Stimulated activated CD4-positive, alpha-beta T cell treated with anti-CD3 and anti-CD28 coated beads, Interleukin-12 subunit alpha, Interleukin-12 subunit beta, amount 100 ng/mL, for 48 hours (primary cell): ENCODE data around the gene KRT38.
A peak's percentile ranks its signal among the peaks of the same experiment; 100 is the strongest.

Source experiments
- DNase-seq, 3 donors: peaks; one replicate each; pipeline ENCODE4 v3.0.0-alpha.2; 2020; ENCODE audit warnings: low read depth in 2 of 3, low spot score in 1 of 3

The KRT38 gene

DNA sequence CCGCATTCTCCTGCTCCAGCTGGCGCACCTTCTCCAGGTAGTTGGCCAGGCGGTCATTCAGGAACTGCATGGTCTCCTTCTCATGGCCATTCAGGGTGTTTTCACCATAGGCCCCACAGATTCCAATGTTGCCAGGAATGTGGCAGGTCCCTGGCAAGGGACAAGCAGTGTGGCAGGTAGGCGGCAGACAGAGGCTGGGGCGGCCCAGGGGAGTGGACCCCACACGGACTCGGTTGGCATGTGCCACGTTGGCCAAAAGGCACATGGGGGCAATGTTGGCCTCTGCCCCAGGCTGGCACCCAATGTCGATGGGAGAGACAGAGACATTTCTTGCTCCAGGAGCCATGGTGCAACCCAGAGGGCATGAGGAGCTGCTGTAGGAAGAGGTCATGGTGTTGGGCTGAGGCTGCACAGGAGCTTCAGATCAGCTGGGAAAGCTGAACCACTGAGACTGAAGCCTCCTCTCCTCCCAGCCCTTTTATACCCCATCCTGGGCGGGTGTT lies at the start of gene KRT38:
KRT38 (minus strand) TSS at position 453 of the 503 bp plus-strand sequence; CDS start at position 391, 62 bp downstream.
- no peak for DNase-seq

DNA sequence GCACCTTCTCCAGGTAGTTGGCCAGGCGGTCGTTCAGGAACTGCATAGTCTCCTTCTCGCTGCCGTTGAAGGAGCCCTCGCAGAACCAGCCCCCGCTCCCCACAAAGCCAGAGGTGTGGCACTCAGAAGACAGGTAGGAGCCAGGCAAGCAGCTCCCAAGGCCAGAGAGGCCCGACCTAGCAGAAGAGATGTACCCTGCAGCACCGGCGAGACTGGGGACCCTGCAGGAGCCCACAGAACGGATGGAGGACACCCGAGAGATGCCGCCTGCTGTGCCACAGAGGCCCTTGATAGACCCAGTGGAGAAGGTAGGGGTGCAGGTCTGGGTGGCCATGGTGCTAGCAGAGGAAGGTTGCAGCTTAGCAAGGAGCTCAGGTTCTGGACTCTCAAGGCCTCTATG lies 48.7 kb upstream of the KRT38 start, which contains the start of gene KRT36:
KRT36 (minus strand) TSS at position 380 of the 400 bp plus-strand sequence; CDS start at position 334, 46 bp downstream.
- no peak for DNase-seq

DNA sequence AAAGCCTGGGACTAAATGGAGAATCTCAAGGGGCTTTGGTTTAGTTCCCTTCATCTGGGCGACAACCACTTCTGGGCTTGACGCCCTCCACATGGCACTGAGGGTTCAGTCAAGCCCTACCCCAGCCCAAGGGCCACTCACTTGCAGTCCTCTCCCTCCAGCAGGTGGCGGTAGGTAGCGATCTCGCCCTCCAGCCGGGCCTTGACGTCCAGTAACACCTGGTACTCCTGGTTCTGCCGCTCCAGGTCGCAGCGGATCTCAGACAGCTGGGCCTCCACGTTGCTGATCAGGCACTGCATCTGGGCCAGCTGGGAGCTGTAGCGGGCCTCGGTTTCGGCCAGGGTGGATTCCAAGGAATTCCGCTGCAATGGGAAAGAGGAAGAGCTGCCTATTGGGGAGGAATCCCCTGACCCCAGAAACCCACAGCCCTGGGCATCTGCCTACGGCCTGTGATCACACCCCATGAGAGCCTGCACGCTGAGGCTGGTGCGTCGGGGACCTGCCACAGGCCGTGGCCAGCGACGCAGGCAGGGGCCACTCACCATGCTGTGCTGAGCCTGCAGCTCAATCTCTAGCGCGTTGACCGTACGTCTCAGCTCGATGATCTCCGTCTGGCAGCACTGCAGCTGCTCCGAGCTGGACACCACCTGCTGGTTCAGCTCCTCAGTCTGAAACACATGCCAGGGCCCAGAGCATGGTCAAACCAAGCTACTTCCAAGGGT lies 46.2 kb upstream of the KRT38 start:
- peak; percentile 17 to 47 (median 21) for DNase-seq

DNA sequence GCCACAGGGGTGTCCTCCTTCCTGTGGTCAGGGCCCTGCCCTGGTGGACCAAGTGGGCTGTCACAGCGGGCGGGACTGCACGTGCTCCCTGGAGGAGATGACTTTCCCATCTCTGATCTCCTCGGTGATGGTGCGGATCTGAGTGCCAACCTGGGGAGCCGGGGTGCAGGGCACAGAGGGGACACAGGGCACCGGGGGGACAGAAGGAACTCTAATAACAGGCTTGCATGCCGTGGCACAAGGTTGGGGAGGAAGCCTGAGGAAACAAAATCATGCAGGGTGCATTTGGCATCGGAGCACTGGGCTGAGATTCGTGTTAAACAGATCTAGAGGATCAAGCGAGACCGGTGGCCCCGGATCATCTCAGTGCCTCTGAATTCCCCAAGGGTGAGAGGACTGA lies 45.5 kb upstream of the KRT38 start:
- no peak for DNase-seq

DNA sequence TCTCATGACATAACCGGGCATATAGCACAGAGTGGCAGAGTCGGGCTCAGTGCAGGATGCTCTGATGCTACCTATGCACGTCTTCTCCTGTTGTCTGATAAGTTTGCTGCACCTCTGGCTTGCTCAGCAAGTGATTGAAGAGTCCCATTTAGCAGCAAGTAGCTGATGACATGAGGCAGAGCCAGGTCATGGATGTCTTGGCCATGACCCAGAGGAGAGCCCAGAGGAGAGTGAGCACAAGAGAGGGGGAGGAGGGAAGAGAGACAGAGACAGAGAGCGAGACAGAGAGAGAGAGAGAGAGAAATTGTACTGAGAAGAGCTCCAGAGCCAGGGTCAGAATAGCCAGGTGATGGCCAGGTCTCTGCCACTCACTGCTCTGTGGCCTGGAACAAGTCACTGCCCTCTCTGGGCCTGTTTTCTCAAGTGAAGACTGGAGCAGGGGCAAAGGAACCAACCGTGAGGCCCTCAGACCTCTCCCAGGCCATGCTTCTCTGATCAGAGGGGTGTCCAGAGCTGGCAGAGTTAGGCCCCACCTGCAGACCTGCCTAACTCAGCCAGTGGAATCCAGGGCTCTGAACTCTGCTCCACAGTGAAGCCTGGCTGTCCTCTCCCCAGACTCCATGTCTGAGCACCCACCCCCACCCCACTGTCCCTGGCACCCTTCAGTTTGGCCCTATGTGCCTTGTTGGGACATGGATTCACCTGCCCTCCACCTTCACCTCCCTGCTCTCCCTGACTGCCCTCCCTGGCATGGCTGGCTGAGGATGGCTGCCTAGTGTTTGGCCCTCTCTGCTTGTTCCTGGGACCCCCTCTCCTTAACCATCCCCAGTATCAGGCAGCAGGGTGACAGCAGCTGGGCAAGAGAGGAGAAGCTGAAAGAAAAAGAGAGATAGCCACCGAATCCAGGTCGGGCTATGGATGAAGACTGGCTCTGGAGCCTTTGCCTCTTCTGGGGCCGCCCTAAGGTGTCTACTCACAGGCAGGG lies 44.4 kb upstream of the KRT38 start:
- DNase-seq: no peak

DNA sequence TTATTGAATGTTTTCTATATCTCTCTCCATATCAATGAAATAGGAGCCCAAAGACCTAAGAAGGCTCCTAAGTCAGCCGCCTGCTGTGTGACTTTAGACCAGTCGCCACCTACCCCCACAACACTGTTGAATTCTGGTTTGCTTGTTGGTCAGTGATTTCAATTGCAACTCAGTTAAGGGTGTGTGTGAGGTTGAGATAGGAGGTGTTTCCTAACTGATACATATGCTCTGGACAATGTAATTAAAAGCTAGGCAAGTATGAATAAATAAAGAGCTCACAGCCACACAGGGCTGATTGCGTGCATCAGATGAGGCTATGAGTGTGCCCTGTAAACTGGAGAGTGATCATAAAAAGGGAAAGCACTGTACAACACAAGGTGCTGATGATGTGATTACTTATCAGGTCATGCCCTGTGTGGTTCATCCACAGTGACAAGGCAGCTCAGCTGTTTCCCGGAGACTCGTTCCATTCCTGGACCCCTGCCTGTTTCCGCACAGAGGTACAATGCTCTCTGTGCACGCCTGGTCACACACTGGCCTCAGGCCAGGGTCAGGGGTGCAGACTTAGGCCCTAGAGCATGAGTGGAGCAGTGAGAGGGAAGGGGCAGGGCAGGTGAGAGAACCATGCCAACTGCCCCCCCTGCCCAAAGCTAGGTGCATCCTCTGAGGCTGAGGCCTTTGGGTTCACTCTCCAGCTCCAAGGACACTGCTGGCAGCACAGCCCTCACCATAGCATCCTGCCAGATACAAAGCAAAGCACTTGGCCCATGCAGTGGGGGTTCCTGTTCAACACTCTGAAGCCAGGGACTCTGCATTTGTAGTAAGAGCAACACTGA lies 43.4 kb upstream of the KRT38 start:
- no peak for DNase-seq

DNA sequence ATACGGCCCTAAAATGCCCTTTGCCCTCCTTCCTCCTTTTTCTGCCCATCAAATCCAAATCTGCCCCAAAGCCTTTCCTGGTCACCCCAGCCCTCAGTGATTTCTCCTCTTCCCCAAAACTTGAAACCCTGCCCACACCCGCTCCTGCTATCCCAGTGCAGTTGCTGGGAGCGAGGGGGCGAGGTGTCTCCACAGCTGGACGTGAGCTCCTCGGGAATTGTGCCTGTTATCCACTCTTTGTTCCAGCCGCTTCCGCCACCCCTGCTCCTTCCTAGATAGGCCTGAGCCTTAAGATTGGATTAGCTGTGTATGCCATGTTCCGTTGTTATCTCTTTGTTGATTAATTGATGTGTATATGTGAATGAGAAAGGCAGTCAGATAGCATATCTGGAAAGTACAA lies 42.7 kb upstream of the KRT38 start:
- no peak for DNase-seq

DNA sequence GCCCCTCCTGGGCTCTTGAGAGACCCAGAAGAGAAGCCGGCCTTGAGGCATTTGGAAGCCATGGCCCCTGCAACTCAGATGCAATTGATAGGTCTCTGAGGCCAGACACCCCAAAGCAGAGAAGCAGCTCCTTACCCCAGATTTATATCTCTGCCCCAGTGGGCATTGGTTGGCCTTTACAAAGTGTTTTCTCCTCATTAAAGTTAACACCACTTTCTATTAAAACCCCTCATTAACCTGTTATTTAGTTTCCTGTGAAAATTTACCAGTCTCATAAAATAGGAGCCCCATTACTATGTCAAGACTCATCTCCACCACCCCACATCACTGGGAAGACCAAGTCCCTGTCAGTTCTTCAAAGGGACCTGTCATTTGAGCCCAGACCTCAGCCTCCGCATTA lies 40.3 kb upstream of the KRT38 start, which contains the start of gene KRT35:
KRT35 (minus strand) TSS at position 116 of the 400 bp plus-strand sequence; CDS start at position 62, 54 bp downstream.
- no peak for DNase-seq

DNA sequence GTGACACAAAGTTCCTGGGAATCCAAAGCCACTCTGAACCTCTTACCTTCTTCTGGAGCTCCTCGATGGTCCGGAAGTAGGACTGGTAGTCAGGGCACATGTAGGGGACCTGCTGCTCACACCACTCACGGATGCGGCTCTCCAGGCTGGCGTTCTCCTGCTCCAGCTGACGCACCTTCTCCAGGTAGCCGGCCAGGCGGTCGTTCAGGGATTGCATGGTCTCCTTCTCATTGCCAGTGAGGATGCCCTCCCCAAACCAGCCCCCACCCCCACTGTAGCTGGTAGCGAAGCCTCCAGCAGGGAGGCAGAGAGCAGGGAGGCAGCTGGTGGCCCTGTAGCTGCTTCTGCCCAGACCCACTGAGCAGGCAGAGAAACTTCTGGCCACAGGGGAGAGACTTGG lies 39.8 kb upstream of the KRT38 start:
- no peak for DNase-seq

DNA sequence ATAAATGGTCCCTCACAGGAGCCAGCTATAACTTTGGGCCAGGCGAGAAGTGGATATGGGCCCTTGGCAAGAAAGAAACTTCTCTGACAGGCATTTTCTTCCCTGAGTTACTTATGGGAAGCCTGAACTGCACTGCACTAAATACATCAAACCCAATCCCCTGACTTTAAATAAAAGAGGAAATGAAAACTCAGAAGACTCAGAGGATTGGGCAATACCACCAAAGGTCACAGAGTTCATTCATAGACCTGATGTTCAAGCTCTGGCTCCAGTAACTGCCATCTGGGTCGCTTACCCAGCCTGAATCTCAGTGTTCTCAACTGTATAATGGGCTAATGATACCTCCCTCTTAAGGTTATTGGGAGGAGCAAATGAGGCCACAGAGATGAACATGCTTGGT lies 39.4 kb upstream of the KRT38 start:
- no peak for DNase-seq

DNA sequence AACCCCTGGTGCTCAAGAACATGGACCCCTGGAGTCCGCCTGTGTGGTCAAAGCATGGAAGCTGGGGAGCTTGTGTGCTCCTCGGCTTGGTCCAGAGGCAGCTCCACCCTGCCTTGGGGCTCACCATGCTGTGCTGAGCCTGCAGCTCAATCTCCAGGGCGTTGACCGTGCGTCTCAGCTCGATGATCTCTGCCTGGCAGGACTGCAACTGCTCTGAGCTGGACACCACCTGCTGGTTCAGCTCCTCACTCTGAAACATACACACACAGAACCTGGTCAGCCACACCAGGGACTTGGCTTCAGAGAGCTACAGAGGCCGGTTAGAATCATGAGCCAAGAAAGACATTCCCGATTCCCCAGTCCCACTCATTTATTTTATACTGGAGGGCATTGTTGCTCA lies 37.5 kb upstream of the KRT38 start:
- DNase-seq: no peak

DNA sequence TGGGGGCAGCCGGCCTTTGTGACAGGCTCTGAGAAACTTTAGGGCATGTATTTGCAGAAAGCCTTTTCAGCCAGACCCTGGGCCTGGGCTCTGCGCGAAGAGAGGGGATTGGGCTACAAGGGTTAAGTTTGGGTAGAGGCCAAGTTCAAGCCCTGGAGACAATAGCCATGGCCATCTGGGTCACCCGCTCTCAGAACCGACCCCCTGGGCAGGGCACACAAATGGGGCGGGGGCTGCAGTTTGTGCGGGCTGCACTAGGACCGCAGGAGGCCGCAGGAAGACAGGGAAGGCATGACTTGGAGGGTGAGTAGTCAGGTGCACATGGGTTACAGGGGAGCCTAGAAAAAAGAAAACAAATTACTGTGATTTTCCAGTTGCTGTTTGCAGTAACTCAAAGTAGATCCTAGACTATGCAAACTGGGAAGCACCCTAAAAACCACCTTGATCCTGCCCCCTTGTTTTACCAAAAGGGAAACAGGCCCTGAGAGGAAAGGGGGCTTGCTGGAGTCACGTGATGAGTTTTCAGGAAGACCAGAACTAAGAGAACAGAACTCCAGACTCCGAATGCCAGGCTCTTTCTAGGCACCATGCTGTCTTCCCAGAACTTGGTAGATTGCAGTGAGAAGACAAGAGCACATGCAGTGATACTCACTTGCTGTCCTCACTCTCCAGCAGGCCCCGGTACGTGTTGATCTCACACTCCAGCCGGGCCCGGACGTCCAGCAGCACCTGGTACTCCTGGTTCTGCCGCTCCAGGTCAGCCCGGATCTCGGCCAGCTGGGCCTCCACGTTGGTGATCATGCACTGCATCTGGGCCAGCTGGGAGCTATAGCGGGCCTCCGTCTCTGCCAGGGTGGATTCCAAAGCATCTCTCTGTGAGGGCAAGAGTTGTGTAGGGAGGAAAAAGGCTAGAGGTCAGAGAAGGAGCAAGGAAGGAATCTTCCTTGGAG lies 36.4 kb upstream of the KRT38 start:
- no peak for DNase-seq

DNA sequence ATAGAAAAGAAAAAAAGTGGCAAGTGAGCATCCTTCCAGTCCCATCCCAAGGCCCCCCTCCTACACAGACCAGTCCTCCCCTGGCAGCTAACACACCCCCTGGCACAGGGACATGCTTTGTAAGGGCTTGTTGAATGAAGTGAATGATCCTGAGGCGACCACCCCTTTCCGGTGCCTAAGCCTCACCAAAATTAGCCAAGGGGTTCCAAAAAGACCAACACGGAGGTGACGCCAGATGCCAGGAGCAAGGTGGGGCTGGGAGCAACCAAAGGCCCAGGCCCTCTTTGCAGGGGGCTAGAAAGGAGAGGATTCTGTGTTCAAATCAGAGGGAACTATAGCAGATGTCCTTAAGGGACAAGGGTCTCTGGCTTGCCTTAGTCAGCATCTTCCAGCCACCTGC lies 34.6 kb upstream of the KRT38 start:
- no peak for DNase-seq

DNA sequence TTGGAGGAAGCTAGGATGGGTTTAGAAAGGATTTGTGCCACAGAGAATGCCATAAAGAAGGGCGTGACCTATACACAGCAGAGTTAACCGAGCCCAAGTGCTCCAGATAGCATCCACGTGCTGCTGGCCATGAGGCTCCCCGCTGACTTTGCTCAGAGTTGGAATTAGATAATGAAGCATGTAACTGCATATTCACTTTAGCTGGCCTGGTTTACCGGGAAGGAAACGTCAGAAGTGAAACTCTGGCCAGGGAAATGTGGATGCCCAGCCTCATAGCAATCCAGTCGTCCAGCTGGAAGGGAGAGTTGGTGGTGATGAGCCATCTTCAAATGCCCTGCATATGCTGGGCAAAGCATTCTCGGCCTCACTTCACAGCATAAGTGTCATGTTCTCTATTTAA lies 34.1 kb upstream of the KRT38 start:
- DNase-seq: no peak

DNA sequence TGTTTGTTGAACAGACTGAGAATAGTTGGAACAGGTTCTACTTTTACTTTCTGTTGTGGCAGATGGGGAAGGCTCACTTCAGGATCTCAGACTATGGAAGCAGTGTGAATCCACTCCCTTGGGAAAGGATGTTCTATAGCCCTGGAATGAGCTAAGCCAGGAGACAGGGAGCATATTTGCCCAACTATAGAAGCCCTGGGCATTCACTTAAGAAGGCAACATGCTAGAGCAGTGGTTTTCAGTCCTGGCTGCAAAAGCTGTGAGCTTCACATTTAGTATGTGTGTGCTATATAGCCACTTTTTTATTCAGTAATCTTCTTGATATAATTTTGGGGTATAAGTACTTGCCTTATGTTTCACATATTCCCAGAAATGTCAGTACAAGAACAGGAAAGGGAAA lies 27.6 kb upstream of the KRT38 start:
- DNase-seq: no peak

DNA sequence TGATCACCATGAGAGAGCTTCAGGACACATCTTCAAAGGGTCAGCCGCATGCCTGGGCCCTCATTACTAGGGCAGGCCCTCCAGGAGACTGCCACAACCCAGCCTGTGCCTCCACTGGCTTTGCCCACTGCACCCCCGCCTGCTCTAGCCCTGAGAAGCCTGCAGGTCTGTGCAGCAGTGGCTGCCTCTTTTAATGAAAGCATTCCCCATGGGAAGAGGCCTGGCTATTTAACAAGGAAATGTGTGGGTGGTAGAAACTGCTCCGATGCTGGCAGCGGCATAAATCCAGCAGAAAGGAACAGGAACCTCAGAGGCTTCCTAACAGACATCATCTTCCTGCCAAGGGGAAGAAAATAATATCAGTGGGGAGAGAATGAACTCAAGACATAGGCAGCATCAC lies 26.8 kb upstream of the KRT38 start:
- no peak for DNase-seq

DNA sequence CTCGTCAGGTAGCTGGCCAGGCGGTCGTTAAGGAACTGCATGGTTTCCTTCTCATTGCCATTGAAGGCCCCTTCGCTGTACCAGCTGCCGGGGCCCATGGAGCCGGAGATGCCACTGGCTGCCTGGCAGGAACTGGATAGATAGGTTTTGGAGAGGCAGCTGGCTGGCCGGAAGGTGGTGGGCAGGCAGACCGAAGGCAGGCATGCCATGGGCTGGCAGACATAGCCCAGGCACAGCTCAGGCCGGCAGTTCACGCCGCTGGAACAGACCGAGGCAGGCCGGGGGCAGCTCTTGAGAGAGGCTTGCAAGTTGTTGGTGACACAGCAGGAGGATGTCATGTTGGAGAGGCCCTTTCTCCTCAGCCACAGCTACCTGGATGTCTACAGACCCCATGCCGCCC lies 26.2 kb upstream of the KRT38 start, which contains the start of gene KRT32:
KRT32 (minus strand) TSS at position 399 of the 400 bp plus-strand sequence; CDS start at position 338, 61 bp downstream.
- no peak for DNase-seq

DNA sequence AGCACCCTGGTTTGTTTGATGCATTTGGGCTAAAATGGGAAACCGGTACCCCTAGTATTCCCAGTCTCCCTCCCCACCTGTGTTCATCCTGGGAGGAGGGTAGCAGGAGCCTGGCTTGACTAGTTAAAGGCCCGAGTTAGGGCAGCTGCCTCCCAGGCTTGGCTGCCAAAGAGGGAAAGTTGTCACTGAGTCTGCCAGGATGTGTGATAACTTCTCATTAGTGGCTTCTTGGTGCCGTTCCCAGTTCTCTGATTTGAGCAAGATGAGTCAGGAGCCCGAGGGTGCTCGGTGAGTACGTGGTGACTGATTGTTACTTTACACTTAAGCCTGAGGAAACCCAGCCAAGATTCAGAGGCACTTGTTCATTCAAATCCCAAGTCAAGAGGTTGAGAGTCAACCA lies 23.9 kb upstream of the KRT38 start:
- DNase-seq: no peak

DNA sequence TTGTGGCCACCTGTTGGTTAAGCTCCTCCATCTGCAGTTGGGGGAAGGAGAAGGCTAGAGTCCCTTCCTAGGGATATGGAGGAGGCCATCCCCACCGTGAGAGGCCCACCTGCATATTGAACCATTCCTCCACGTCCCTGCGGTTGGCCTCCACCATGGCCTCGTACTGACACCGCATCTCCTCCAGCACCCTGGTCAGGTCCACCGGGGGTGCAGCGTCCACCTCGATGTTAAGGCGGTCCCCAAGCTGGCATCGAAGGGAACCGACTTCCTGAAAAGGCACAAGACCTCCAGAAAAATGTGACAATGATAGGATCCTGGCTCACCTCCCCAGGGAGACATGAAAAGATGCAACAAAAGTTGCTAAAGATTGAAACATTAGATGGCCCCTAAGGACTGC lies 23.4 kb upstream of the KRT38 start:
- no peak for DNase-seq

DNA sequence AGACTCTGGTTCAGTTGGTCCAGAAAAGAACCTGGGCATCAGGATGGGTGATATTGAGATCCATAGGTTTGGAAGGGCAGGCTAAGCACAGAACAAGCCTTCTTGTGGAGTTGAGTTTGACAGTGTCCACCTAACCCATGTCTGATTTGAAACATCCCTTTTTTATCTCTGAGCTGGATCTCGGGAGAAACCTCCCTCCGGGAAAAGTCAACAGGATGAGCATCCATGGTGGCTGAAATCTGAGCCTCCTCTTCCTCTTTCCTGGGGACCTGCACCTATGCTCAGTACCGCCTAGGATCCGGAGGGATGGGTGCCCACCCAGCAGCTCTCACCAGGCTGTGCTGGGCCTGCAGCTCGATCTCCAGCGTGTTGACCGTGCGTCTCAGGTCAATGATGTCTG lies 23.0 kb upstream of the KRT38 start:
- DNase-seq: no peak
